ENCODE data around the gene ANKRD16.

- TF ChIP-seq CTCF (IDR thresholded peaks at IDR 0.05; ENCODE audit: insufficient read depth, low read depth, low read length) (no peak), EZH2 (IDR thresholded peaks at IDR 0.05; ENCODE audit: insufficient read depth, low read length) (no peak)
Measured at GRCh38 chr10:5893321-5893720, 3.6 kb upstream of the ANKRD16 start.

Data from astrocyte (in vitro differentiated cells and primary cell).